Uterus (tissue), 2 donors: Measurements from ENCODE around the gene SLC5A5.

Source experiments
- CTCF ChIP-seq, 4 experiments: fragments of 200-600 bp in 2 of 4; fragments of 450-650 bp in 2 of 4; sonication (generic) in 2 of 4; IDR thresholded peaks; one replicate each; pipeline ENCODE4 v1.5.1; 2016 to 2019; ENCODE audit warnings: antibody characterized with exemption in 4 of 4, mild to moderate bottlenecking in 2 of 4, moderate library complexity in 1 of 4
- POLR2A ChIP-seq, 2 donors: fragments of 450-650 bp; IDR thresholded peaks; one replicate each; pipeline ENCODE4 v1.6.1; 2016; ENCODE audit warnings: antibody characterized with exemption in 2 of 2, mild to moderate bottlenecking in 1 of 2, moderate library complexity in 1 of 2

GRCh38 chr19:17920527-17920926 lies 48.8 kb downstream of the SLC5A5 start:
- TF ChIP-seq CTCF (IDR thresholded peaks at IDR 0.05) = no peak
- no peak for TF ChIP-seq POLR2A (IDR thresholded peaks at IDR 0.05)
